MV-4-11 (cell line): ENCODE measurements around the gene NT5C1B.
A peak's percentile ranks its signal among the peaks of the same experiment; 100 is the strongest.

ENCODE experiments used
- DNase-seq: peaks from one replicate; lab custom pipeline; 2025; lab: John Stamatoyannopoulos, UW

NT5C1B gene

GRCh38 chr2:18550433-18550832 is 38.9 kb downstream of the NT5C1B start:
- no peak for DNase-seq

DNA sequence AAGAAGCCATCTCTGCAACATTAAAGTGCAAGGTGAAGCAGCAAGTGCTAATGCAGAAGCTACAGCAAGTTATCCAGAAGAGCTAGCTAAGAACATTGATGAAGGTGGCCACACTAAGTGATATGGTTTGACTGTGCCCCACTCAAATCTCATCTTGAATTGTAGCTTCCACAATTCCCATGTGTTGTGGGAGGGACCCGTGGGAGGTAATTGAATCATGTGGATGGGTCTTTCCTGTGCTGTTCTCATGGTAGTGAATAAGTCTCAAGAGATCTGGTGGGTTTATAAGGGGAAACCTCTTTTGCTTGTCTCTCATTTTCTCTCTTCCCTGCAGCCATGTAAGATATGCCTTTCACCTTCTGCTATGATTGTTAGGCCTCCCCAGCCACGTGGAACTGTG is 40.3 kb downstream of the NT5C1B start:
- no peak for DNase-seq

- no peak for DNase-seq
Observed at GRCh38 chr2:18548621-18549020, 40.7 kb downstream of the NT5C1B start.

DNA sequence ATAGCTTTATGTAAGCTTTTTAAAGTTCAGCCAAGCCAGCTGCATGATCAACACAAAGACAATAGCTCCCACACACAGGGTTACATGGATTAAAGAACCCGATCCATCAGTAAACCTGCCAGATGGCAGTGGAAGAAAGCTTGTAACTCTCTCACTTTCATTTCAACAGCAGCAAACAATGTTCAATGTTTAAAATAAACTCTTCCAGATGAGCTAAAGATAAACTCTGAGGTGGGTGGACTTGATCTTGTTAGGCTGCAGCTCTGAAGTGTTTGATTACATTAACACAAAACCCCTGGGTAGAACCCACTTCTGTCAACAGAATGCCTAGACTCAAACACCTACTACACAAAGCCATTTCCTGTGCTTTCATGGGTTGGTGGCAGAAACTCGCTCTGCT is 42.8 kb downstream of the NT5C1B start:
- DNase-seq, result no peak

GRCh38 chr2:18545384-18545783 is 44.0 kb downstream of the NT5C1B start:
- no peak for DNase-seq

DNA sequence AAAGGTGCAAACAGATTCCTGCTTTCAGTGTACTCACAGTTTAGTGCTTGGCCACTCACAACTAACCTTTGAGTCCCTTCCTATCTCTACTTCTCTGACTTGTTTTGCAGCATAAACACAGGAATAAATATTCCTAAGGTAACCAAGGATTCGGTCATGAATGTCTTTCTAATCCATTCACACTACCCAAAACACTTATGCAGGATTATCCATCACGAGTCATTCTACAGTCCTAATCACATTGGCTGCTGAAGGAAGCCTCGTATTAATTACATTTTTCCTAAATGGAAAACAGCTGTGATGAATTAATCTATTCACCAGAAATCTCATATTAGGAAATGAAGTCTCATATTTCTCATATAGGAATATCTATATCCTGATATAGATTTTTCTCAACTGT is 45.2 kb downstream of the NT5C1B start:
- no peak for DNase-seq

- DNase-seq, result no peak
Observed at GRCh38 chr2:18540872-18541271, 48.5 kb downstream of the NT5C1B start.

GRCh38 chr2:18536697-18537096 is 52.7 kb downstream of the NT5C1B start:
- DNase-seq, result no peak

GRCh38 chr2:18536100-18536499 is 53.3 kb downstream of the NT5C1B start:
- DNase-seq, result no peak

- DNase-seq, result no peak
Observed at GRCh38 chr2:18531194-18531593, 58.2 kb downstream of the NT5C1B start.

- no peak for DNase-seq
Observed at GRCh38 chr2:18527822-18528221, 61.5 kb downstream of the NT5C1B start.

GRCh38 chr2:18527326-18527725 is 62.0 kb downstream of the NT5C1B start:
- no peak for DNase-seq

DNA sequence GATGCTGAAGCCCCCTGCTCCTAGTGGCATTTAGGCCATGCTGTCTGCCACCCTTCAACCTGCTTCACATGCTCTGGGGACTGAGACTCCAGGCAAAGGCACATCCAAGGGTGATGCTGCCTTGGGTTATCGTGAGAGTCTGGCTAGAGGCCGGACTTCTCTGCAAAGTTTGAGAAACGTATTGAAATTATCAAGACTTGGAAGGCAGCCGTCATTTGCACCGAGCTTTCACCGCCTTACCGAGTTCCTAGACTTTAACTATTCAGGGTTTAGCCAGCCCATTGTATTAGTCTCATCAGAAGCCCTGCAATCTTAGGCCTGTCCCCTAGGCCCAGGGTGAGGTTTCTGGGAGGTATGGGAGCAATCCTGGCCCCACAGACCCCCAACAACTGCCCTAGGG is 62.9 kb downstream of the NT5C1B start:
- no peak for DNase-seq

DNA sequence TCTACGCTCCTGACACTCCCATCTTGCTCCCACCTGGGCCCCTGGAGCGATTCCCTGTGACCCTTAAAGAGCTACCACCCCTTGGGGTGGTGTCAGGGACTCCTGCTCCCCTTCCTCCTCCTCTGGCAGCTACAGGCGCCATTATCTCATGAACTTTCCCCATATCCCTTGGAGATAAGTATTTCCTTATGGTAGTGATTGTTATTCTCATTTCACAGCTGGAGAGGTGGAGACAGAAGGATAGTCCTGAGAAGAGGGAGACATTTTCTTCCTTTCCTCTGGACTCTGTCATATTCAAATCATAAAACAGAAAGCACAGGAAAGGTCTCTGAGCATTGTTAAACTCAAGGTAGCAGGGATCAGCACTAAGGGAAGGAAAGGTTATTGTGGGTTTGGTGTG is 63.5 kb downstream of the NT5C1B start:
- DNase-seq, result no peak

GRCh38 chr2:18525236-18525635 is 64.1 kb downstream of the NT5C1B start:
- no peak for DNase-seq

GRCh38 chr2:18522484-18523146 is 66.8 kb downstream of the NT5C1B start:
- DNase-seq, result no peak

- DNase-seq, result peak; percentile 11
Observed at GRCh38 chr2:18520451-18521425, 68.6 kb downstream of the NT5C1B start.

DNA sequence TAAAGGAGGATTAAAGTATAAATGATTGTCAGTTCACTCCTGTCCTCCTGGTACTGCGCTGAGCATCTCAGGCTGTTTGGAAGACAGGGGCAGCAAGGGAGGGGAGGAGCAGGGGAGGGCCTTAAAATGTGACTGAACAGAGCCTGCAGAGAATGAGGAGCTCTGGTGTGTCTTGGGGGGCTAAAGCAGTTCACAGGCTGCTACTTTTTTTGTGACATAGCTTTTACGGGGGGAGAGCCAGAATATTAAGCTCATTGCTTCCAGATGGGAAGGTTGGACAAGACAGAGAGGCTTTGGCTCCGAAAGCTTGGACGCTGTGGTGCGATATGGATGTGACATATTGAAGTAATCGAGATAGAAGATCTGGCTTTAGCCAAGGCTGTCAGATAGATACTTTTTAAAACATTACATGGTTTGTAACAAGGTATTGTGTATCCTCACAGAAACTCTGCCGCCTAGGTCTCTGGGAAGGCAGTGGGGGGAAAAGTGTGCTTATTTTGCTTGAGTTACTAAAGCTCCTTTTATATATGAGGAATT is 69.4 kb downstream of the NT5C1B start:
- no peak for DNase-seq

DNA sequence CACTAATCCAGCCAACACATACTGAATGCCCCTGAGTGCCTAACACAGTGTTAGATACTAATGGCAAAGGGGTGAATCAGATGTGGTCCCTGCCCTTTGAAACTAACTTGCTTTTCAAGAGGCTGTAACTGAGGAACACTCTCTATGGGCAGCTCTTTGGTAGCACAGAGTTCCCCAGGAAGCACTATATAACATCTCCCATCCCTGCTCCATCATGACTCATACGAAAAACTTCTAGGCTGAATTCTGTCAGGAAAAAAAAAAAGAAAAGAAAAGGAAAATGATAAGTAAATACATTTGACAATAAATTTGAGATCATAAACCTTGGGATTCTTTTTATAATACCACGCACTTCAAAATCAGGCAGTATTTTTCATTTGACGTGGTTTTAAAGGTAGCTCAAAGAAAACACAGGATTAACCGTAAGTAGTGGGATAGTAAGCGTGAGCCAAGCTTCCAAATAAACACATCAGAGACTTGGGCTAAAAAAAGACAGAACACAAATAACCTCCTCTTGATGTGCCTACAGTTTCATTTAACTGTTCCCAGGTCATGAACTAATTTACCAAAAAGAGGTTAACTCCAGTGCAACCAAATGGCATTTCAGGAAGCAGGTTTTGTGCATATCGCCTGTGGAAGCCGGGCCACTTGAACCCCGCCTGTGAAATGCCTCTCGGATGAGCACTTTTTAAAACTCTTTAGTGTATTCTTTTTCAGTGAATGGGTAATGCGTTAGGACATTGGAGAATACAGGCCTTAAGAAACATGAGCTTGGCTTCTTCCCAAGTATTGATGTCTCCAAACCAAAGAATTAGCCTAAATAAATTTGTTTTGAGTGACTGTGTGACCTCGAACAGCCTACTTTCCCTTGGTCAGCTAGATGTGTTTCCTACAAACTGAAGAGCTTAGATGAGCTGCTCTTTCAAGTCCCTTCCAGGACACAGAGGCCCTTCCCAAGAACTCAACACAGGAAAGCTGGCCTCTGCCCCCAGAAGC is 71.0 kb downstream of the NT5C1B start:
- no peak for DNase-seq

GRCh38 chr2:18517386-18517785 is 72.0 kb downstream of the NT5C1B start:
- DNase-seq, result no peak

DNA sequence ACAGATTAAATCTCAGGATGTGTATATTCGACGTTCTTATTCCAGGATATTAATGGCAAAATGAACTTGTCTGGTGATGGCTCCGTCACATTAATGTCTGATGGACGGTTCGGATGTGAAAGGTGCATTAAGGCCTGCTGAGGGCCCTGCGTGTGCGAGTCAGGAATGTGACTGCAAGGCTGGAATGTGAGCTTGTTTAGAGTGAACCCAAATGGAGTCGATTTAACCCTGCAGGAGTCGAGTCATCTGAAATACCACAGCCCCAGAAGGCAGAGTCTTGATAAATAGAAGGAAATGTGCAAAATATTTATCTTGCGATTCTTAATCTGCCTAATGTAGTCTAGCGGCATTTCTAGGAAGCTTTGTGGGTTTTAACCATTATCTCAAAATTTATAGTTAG is 73.3 kb downstream of the NT5C1B start:
- DNase-seq, result no peak
